ENCODE results near the gene SON. TPM values are rescaled to one million over a fixed set of nuclear protein-coding genes. Genes with fewer than 3 reads are reported as not detected.

Gene SON
- total RNA-seq, 1 experiment from 2014 or later = 329 TPM

- Histone ChIP-seq H2BK5ac (ENCODE audit: insufficient read length, low read length) (no peak overlapping the region), H3K9me3 (ENCODE audit: control insufficient read depth, low read depth, low read length) (no peaks in the 10 kb centered on the region), H4K20me1 (ENCODE audit: control insufficient read depth, insufficient read depth, insufficient read length) (no peaks in the 10 kb centered on the region), H2AK5ac (ENCODE audit: insufficient read length, low read length) (no peak overlapping the region), H3K23ac (ENCODE audit: insufficient read length, low read depth, low read length) (no peak overlapping the region), H3K23me2 (ENCODE audit: insufficient read length, low read depth, low read length, poor library complexity, severe bottlenecking) (peaks cover 10% of the 10 kb centered on the region), H2AFZ (ENCODE audit: low read length) (no peak overlapping the region), H2BK20ac (ENCODE audit: low read depth, low read length, poor library complexity, severe bottlenecking) (no peak overlapping the region), H3K4me2 (ENCODE audit: insufficient read depth, insufficient read length, low read length) (no peak overlapping the region), H3K27ac (ENCODE audit: insufficient read length, low read depth, low read length) (no peak overlapping the region), H2BK12ac (ENCODE audit: insufficient read length, low read depth, low read length) (no peak overlapping the region), H2BK120ac (ENCODE audit: low read depth, low read length, poor library complexity, severe bottlenecking) (no peak overlapping the region), H3K79me1 (ENCODE audit: insufficient read depth, low read depth, low read length, poor library complexity, severe bottlenecking) (no peaks in the 10 kb centered on the region), H3K9ac (ENCODE audit: extremely low read depth, insufficient read length, low read length) (no peak overlapping the region), H3K56ac (ENCODE audit: insufficient read length, low read depth, low read length) (no peak overlapping the region), H3K18ac (ENCODE audit: insufficient read length, low read depth, low read length) (no peak overlapping the region), H3K14ac (ENCODE audit: insufficient read depth, low read length) (no peak overlapping the region), H3T11ph (ENCODE audit: low read length) (no peak overlapping the region), H3K27me3 (ENCODE audit: insufficient read depth, low read length) (no peaks in the 10 kb centered on the region), H3K79me2 (ENCODE audit: insufficient read depth, low read length) (0 out of 2 replicates have a peak, but pooled peaks cover 4% of the 10 kb centered on the region), H2BK15ac (ENCODE audit: low read depth, low read length) (no peak overlapping the region), H4K91ac (ENCODE audit: insufficient read length, low read depth, low read length) (no peak overlapping the region), H4K8ac (replicated peaks; ENCODE audit: insufficient read length, low read depth, low read length) (no peak overlapping the region), H3K4ac (ENCODE audit: low read depth, low read length) (no peak overlapping the region), H4K5ac (ENCODE audit: insufficient read length, low read depth, low read length) (no peak overlapping the region), H3K4me1 (ENCODE audit: insufficient read depth, low read length) (no peaks in the 10 kb centered on the region)
- WGBS (ENCODE audit: extremely low coverage, insufficient read length, low lambda C conversion rate) = no CpG with 5 or more reads among the region's 3 CpGs
- H3K27ac Mint-ChIP-seq = no peak overlapping the region
- peaks cover 9 to 49% (median 40%) of the 10 kb centered on the region in 3 experiments; a peak in 6 of 7 replicates for H3K36me3 Mint-ChIP-seq (ENCODE audit: insufficient read depth in 1 of 3, low read depth in 3 of 3)
- H3K9me3 Mint-ChIP-seq = no peaks in the 10 kb centered on the region
- DNase-seq = no peak
- TF ChIP-seq CTCF (conservative IDR thresholded peaks at IDR 0.05) = no peak
- H3K4me3 Mint-ChIP-seq = no peak overlapping the region
- H3K27me3 Mint-ChIP-seq (ENCODE audit: low read depth) = no peaks in the 10 kb centered on the region
- H3K4me1 Mint-ChIP-seq = peaks cover 11% of the 10 kb centered on the region in 2 experiments
These were observed 41.6 kb downstream of the SON start for GRCh38 chr21:33584455-33584854.
